ENCODE data around the gene EEF1AKMT2. TPM values are rescaled to one million over a fixed set of nuclear protein-coding genes. Genes with fewer than 3 reads are reported as not detected.

EEF1AKMT2 gene
- total and polyA plus RNA-seq, 2 of the 13 experiments (the other 11 are each of a cell fraction or from before 2014, with no cell fraction given): 11.3 to 19.3 TPM

GRCh38 chr10:124743191-124744101 lies 48.2 kb downstream of the EEF1AKMT2 start (continued):
- TF ChIP-seq ZNF407 (CRISPR knock-in tag; IDR thresholded peaks at IDR 0.05; ENCODE audit: not compliant biosample characterization) (no peak), HES4 (CRISPR knock-in tag; IDR thresholded peaks at IDR 0.05; ENCODE audit: borderline replicate concordance) (no peak), MED13 (CRISPR knock-in tag; IDR thresholded peaks at IDR 0.05) (peak; percentile 29; the same call in 1 of the 2 replicates), FOXO1 (CRISPR knock-in tag; IDR thresholded peaks at IDR 0.05) (no peak), CREM (IDR thresholded peaks at IDR 0.05) (no peak), CREM (CRISPR knock-in tag; IDR thresholded peaks at IDR 0.05) (no peak), GRHL1 (CRISPR knock-in tag; conservative IDR thresholded peaks at IDR 0.05) (no peak)
